ENCODE data around the gene GCKR. TPM values are rescaled to one million over a fixed set of nuclear protein-coding genes. Genes with fewer than 3 reads are reported as not detected.

GCKR gene
- total RNA-seq, 3 donors from 2014 or later = not detected

DNA sequence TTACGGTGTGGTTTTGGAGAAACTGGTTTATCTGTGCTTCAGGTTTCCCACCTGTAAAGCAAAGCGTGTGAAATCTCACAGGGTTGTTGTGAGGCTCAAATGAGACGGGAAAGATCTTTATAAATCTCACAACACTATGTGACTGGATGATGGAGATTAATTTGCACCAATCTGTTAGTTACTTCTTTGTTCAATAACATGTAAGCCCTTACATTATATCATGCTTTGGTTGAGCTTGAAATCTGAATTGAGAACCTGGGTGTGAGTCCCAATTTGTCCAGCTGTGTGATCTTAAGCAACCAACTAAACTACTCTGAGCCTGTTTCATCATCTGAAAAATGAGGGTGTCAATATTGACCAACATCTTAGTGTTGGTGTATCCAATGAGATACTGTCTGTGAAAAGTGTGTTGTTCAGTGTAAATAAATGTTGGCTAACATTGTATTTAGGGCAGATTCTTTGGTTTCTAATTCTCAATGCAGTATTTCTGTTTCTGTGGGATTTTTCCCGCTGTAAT is 741 bp upstream of the GCKR start:
- Mint-ChIP-seq H3K27me3 (ENCODE audit: low read depth) (peaks cover 46% of the 10 kb centered on the region), H3K4me1 (ENCODE audit: low read depth) (peaks cover 13% of the 10 kb centered on the region), H3K36me3 (ENCODE audit: insufficient read depth) (no peaks in the 10 kb centered on the region), H3K4me3 (peak overlapping the region; percentile 55), H3K9me3 (no peaks in the 10 kb centered on the region)
- ATAC-seq (no peak), DNase-seq (no peak)

DNA sequence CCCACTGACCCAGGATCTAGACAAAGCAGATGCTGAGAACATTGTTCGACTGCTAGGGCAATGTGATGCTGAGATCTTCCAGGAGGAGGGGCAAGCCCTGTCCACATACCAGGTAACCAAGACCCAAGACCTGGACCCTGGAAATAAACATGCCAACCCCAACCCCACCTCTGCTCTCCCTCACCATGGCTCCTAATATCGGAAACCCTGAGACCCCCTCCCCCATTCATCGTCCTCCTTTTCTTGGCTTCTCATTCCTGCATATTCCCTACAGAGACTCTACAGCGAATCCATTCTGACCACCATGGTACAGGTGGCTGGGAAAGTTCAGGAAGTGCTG is 619 bp downstream of the GCKR start:
- ATAC-seq (no peak), DNase-seq (no peak)
- Mint-ChIP-seq H3K36me3 (ENCODE audit: insufficient read depth) (no peaks in the 10 kb centered on the region), H3K27me3 (ENCODE audit: low read depth) (peaks cover 46% of the 10 kb centered on the region), H3K4me3 (no peak overlapping the region), H3K4me1 (ENCODE audit: low read depth) (peaks cover 13% of the 10 kb centered on the region), H3K9me3 (no peaks in the 10 kb centered on the region)

DNA sequence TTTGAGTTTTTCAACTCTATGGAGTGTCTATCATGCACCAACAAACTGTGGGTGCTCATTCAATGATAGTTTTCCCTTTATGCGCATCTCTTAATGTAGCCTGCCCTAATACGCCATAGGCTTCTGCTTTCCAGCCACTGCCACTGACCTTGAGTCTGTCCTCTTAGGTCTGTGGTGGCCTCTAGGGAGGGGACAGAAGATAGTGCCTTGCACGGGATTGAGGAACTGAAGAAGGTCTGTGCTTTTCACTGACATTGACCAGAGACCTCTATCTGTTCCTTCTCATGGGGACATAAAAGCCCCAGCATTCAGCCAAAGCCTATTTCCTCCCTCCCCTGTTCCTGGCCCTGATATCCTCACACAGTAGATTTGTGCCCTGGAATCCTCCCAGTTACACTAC is 2.3 kb downstream of the GCKR start:
- H3K27me3 Mint-ChIP-seq (ENCODE audit: low read depth) = peaks cover 36% of the 10 kb centered on the region
- ATAC-seq (no peak), DNase-seq (no peak)
- no peak overlapping the region for H3K4me3 Mint-ChIP-seq
- H3K4me1 Mint-ChIP-seq (ENCODE audit: low read depth) = peaks cover 11% of the 10 kb centered on the region
- H3K36me3 Mint-ChIP-seq (ENCODE audit: insufficient read depth) = no peaks in the 10 kb centered on the region
- H3K9me3 Mint-ChIP-seq = no peaks in the 10 kb centered on the region

DNA sequence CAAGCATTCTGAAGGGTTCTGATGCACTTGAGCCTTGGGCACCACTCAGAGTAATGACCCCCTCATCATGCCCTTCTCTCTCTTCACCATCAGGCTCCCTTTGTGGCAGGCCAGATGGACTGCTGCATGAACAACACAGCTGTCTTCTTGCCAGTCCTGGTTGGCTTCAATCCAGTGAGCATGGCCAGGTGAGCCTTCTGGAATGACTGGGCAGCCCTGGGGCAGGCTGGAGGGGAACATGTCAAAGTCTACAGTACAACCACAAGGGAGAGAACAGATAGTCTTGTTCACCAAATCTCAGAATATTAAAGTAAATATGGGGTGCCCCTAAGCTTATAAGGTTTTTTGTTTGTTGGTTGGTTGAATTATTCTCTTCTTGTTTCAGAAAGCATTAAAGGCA is 4.4 kb downstream of the GCKR start:
- peaks cover 22% of the 10 kb centered on the region for H3K27me3 Mint-ChIP-seq (ENCODE audit: low read depth)
- no peak overlapping the region for H3K4me3 Mint-ChIP-seq
- ATAC-seq (no peak), DNase-seq (no peak)
- no peaks in the 10 kb centered on the region for H3K36me3 Mint-ChIP-seq (ENCODE audit: insufficient read depth)
- H3K9me3 Mint-ChIP-seq = no peaks in the 10 kb centered on the region
- no peaks in the 10 kb centered on the region for H3K4me1 Mint-ChIP-seq (ENCODE audit: low read depth)

DNA sequence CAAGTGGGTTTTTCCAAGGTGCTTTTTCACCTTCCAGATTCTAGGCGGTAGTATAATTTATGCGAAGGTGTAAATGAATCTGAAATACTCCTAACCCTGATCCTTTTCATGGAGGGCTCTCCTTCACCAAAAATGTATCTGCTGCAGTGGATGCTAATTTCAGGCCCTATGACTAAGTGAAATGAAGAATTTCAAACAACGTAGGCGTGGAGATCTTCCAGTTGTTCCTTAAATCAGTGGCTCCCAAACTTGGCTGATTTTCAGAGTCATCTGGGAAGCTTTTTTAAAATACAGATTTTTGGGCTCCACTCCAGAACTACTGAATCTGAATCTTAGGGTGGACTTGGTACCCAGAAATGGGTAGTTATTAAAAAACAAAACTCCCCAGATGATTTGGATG is 5.5 kb downstream of the GCKR start:
- Mint-ChIP-seq H3K27me3 (ENCODE audit: low read depth) (peaks cover 11% of the 10 kb centered on the region), H3K4me1 (ENCODE audit: low read depth) (no peaks in the 10 kb centered on the region), H3K4me3 (no peak overlapping the region), H3K9me3 (no peaks in the 10 kb centered on the region), H3K36me3 (ENCODE audit: insufficient read depth) (no peaks in the 10 kb centered on the region)
- DNase-seq = no peak
- no peak for ATAC-seq

DNA sequence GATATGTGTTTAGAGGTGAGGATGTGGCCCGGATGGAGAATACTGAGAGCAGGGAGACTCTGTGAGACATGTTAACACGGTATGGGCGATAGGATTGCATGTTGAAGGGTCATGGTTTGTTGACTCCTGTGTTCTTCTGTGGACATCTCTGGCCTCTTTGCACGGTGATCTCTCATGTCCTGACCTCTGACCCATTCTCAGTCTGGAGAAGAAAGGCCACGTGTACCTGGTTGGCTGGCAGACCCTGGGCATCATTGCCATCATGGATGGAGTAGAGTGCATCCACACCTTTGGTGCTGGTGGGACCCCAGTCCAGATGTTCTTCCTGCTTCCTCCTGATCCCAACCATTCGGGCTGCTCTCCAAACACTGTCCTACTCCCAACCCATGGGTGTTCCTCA is 9.9 kb downstream of the GCKR start:
- Mint-ChIP-seq H3K36me3 (ENCODE audit: insufficient read depth) (no peaks in the 10 kb centered on the region), H3K27me3 (ENCODE audit: low read depth) (no peaks in the 10 kb centered on the region), H3K9me3 (no peaks in the 10 kb centered on the region), H3K4me1 (ENCODE audit: low read depth) (no peaks in the 10 kb centered on the region), H3K4me3 (no peak overlapping the region)
- ATAC-seq (no peak), DNase-seq (no peak)

DNA sequence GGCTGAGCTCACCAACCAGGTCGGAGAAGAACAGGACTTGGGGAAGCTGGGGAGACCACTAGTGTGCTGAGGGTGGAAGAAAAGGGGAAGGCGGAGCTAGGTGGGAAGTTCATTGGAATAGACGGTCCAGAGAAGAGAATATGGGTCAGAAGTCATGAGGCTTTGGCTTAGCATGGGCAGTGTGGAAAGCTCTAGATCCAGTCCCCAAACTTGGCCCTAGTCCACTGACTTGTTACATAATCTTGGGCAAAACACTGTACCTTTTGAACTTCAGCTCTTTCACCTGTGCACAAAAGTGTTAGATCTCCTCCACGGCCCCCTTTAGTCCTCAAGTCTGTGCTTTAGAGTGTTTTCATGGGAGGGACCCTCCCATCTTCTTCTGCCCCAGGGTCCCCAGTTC is 10.7 kb downstream of the GCKR start:
- H3K27me3 Mint-ChIP-seq (ENCODE audit: low read depth) = no peaks in the 10 kb centered on the region
- no peaks in the 10 kb centered on the region for H3K9me3 Mint-ChIP-seq
- no peaks in the 10 kb centered on the region for H3K4me1 Mint-ChIP-seq (ENCODE audit: low read depth)
- DNase-seq (no peak), ATAC-seq (no peak)
- no peak overlapping the region for H3K4me3 Mint-ChIP-seq
- no peaks in the 10 kb centered on the region for H3K36me3 Mint-ChIP-seq (ENCODE audit: insufficient read depth)

DNA sequence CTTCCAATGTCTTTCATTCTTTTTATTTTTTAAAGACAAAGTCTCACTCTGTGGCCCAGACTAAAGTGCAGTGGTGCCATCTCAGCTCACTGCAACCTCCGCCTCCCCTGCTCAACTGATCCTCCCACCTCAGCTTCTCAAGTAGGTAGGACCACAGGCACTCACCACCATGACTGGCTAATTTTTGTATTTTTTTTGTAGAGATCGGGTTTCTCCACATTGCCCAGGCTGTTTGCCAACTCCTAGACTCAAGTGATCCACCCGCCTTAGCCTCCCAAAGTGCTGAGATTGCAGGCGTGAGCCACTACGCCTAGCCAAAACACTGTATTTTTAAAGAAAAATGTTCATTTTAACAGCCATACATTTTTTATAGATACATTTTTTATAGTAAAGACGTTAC is 12.7 kb downstream of the GCKR start:
- H3K4me3 Mint-ChIP-seq = no peak overlapping the region

DNA sequence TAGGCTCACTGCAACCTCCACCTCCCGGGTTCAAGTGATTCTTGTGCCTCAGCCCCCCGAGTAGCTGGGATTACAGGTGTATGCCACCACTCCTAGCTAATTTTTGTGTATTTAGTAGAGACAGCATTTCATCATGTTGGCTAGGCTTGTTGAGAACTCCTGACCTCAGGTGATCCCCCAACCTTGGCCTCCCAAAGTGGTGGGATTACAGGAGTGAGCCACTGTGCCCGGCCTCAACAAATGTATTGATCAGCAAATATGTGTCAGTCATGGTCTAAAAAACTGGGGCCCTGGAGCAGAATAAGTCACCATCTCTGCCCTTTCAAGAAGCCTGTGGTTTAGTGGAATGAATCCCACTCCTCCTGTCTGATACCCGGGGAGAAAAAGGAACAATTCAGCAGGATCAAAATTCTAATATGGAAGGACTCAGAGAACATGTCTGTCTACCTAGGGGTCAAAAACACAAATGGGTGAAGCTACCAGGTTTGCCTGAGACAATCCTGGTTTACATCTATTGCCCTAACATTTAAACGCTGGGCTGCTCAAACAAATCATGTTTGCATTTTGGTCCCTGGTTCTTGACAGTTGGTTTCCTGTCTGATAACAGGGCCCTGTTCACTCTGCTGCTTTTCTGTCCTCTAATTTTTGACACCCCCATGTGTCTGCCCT is 21.6 kb downstream of the GCKR start:
- Mint-ChIP-seq H3K4me1 (ENCODE audit: low read depth) (no peaks in the 10 kb centered on the region), H3K4me3 (no peak overlapping the region), H3K36me3 (ENCODE audit: insufficient read depth) (no peaks in the 10 kb centered on the region), H3K9me3 (no peaks in the 10 kb centered on the region), H3K27me3 (ENCODE audit: low read depth) (peaks cover 16% of the 10 kb centered on the region)
- DNase-seq (no peak), ATAC-seq (no peak)

More for the DNA sequence above, 12.7 kb downstream of the GCKR start:
- ATAC-seq (no peak), DNase-seq (no peak)
- Mint-ChIP-seq H3K27me3 (ENCODE audit: low read depth) (peaks cover 2% of the 10 kb centered on the region), H3K4me1 (ENCODE audit: low read depth) (no peaks in the 10 kb centered on the region), H3K9me3 (no peaks in the 10 kb centered on the region), H3K36me3 (ENCODE audit: insufficient read depth) (no peaks in the 10 kb centered on the region)

DNA sequence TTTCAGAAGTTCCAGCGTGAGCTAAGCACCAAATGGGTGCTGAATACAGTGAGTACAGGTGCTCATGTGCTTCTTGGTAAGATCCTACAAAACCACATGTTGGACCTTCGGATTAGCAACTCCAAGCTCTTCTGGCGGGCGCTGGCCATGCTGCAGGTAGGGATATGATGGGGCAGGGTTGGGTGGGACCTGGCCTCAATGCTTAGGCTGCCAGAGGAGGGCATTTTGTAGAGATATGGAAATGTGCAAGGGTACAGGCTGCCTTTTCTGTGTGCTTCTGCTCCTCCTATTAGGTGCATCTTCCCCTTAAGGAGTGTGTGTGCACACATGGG is 22.1 kb downstream of the GCKR start:
- no peak for DNase-seq
- Mint-ChIP-seq H3K36me3 (ENCODE audit: insufficient read depth) (no peaks in the 10 kb centered on the region), H3K27me3 (ENCODE audit: low read depth) (peaks cover 16% of the 10 kb centered on the region), H3K4me1 (ENCODE audit: low read depth) (no peaks in the 10 kb centered on the region), H3K4me3 (no peak overlapping the region), H3K9me3 (no peaks in the 10 kb centered on the region)
- no peak for ATAC-seq

DNA sequence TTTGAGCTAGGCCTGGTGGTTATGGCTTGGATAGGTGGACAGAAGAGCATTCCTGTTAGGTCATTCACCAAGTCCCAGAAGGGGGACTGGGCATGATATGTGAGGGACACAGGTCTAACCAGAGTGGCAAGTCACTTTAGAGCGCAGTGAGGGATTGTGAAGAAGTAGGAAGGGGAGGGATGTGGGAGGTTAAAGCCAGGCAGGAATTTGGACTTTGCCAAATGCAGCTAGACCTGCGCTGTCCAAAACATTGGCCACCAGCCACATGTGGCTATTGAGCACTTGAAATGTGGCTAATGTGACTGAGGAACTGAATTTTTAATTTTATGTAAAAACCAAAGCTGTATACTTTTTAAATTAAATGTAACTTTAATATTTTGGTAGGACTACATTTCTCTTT is 23.7 kb downstream of the GCKR start:
- H3K36me3 Mint-ChIP-seq (ENCODE audit: insufficient read depth) = no peaks in the 10 kb centered on the region
- H3K27me3 Mint-ChIP-seq (ENCODE audit: low read depth) = peaks cover 17% of the 10 kb centered on the region
- H3K4me3 Mint-ChIP-seq = no peak overlapping the region
- no peak for ATAC-seq
- H3K9me3 Mint-ChIP-seq = no peaks in the 10 kb centered on the region
- H3K4me1 Mint-ChIP-seq (ENCODE audit: low read depth) = no peaks in the 10 kb centered on the region
- no peak for DNase-seq

DNA sequence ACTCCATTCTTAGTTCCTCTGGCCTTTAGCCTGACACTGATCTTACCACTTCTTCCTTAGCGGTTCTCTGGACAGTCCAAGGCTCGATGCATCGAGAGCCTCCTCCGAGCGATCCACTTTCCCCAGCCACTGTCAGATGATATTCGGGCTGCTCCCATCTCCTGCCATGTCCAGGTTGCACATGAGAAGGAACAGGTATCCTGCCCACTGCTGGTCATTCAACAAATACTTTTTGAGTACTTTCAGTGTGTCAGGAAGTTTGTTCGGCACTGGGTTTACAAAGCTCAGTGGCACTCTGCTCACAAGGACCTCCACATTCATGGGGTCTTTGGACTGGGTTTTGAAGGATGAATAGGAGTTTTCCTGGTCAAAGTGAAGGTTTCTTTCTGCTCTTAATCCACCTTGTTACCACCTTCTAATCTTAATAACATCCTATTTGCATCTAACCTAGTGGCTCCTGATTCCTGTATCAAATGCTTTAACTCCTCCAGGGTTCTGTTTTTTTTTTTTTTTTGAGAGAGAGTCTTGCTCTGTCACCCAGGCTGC is 25.8 kb downstream of the GCKR start:
- Mint-ChIP-seq H3K4me1 (ENCODE audit: low read depth) (no peaks in the 10 kb centered on the region), H3K9me3 (no peaks in the 10 kb centered on the region), H3K27me3 (ENCODE audit: low read depth) (peaks cover 21% of the 10 kb centered on the region), H3K4me3 (no peak overlapping the region), H3K36me3 (ENCODE audit: insufficient read depth) (no peaks in the 10 kb centered on the region)
- ATAC-seq (no peak), DNase-seq (no peak)

DNA sequence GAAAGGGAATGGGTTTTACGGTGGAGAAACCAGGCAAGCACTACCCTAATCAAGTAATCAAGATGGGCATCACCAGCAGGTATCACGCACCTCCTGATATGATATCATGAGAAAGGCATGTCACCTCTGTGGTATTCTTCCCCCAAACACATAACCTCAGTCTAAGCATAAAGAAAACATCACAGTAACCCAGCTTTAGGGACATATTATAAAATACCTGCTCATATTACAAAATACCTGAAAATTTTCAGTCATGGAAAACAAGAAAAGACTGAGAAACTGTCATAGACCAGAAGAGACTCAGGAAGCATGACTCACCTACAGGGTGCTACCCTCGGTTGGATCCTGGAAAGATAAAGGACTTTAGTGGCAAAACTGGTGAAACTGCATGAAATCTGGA is 30.5 kb downstream of the GCKR start:
- no peak for ATAC-seq
- Mint-ChIP-seq H3K4me1 (ENCODE audit: low read depth) (no peaks in the 10 kb centered on the region), H3K9me3 (no peaks in the 10 kb centered on the region), H3K36me3 (ENCODE audit: insufficient read depth) (no peaks in the 10 kb centered on the region), H3K4me3 (no peak overlapping the region), H3K27me3 (ENCODE audit: low read depth) (peaks cover 17% of the 10 kb centered on the region)
- DNase-seq = no peak

DNA sequence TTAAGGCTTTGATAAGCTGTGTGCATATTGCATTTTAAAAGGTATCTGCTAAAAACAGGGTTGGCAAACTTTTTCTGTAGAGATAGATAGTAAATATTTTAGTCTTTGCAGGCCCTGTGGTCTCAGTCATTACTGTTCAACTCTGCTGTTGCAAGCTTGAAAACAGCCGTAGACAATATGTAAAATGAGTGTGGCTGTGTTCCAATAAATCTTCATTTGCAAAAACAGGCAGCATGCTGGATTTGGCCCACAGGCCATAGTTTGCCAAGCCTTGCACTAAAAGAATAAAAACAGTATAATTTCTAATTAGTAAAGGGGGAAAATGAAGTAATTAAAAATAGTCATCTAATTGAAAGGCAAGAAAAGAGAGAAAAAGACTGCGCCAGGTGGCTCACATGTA is 35.3 kb downstream of the GCKR start:
- H3K9me3 Mint-ChIP-seq = no peaks in the 10 kb centered on the region
- no peaks in the 10 kb centered on the region for H3K4me1 Mint-ChIP-seq (ENCODE audit: low read depth)
- H3K4me3 Mint-ChIP-seq = no peak overlapping the region
- DNase-seq (no peak), ATAC-seq (no peak)
- H3K27me3 Mint-ChIP-seq (ENCODE audit: low read depth) = peaks cover 7% of the 10 kb centered on the region
- no peaks in the 10 kb centered on the region for H3K36me3 Mint-ChIP-seq (ENCODE audit: insufficient read depth)

DNA sequence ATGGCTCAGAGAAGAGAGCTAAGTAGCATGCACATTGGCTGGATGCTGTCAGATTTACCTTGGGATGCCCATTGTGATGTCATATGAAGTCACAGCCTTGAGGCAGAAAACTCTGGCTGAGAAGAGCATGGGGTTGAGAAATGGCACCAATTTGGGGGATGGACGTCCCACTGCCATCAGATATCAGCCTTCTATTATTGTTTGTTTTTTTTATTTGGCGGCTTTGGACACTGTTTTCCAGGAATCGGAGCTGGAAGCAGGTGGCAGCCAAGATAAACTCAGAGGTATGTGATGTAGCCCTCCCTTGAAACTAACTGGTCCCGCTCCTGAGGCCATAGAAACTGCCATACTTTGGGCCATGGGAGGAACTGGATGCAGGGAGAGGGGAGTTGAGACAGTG is 40.6 kb downstream of the GCKR start:
- no peak for ATAC-seq
- no peak for DNase-seq
- H3K36me3 Mint-ChIP-seq (ENCODE audit: insufficient read depth) = no peaks in the 10 kb centered on the region
- no peak overlapping the region for H3K4me3 Mint-ChIP-seq
- H3K27me3 Mint-ChIP-seq (ENCODE audit: low read depth) = peaks cover 2% of the 10 kb centered on the region
- H3K4me1 Mint-ChIP-seq (ENCODE audit: low read depth) = no peaks in the 10 kb centered on the region
- H3K9me3 Mint-ChIP-seq = no peaks in the 10 kb centered on the region
